Bone marrow (tissue), 2 donors: ENCODE measurements around the gene SPATA31E1.
"Not testable (repeated sequence)": the region's sequence is repeated elsewhere in the genome, so short reads cannot be mapped to it uniquely, and the experiment has no call there.

Experiments used
- DNase-seq, 2 donors: peaks; one replicate each; lab custom pipeline; 2025; lab: John Stamatoyannopoulos, UW

SPATA31E1 gene

DNA sequence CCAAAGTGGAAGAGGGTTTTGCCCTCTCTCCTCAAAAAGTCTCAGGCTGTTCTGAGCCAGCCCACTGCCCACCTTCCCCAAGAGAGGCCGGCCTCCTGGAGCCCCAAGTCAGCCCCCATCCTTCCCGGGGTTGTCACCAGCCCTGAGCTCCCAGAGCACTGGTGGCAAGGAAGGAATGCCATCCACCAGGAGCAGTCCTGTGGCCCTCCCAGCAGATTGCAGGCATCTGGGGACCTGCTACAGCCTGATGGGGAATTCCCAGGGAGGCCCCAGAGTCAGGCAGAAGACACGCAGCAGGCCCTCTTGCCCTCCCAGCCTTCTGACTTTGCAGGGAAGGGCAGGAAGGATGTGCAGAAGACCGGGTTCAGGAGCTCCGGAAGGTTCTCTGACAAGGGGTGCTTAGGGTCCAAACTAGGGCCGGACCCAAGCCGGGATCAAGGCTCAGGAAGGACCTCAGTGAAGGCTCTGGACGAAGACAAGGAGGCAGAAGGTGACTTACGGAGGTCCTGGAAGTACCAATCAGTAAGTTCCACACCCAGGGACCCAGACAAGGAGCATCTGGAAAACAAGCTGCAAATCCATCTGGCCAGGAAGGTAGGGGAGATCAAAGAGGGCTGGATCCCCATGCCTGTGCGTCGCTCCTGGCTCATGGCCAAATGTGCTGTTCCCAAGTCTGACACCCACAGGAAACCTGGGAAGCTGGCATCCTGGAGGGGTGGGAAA lies 3.7 kb downstream of the SPATA31E1 start:
- DNase-seq, result no peak

DNA sequence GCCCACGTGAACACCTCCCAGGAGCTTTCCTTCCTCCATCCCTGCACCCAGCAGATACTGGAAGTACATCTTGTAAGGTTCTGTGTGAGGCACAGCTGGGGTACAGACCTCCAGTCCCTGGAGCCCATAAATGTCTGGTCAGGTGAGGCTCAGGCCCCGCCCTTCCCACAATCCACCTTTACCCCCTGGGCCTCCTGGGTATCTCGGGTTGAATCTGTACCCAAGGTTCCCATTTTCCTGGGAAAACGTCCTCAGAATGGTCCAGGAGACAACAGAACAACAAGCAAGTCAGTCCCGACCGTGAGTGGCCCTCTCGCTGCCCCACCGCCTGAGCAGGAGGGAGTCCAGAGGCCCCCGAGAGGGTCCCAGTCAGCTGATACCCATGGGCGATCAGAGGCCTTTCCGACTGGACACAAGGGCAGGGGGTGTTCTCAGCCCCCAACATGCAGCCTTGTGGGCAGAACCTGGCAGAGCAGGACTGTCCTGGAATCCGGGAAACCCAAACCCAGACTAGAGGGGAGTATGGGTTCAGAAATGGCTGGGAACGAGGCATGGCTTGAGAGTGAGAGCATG lies 4.3 kb downstream of the SPATA31E1 start:
- no peak for DNase-seq

DNA sequence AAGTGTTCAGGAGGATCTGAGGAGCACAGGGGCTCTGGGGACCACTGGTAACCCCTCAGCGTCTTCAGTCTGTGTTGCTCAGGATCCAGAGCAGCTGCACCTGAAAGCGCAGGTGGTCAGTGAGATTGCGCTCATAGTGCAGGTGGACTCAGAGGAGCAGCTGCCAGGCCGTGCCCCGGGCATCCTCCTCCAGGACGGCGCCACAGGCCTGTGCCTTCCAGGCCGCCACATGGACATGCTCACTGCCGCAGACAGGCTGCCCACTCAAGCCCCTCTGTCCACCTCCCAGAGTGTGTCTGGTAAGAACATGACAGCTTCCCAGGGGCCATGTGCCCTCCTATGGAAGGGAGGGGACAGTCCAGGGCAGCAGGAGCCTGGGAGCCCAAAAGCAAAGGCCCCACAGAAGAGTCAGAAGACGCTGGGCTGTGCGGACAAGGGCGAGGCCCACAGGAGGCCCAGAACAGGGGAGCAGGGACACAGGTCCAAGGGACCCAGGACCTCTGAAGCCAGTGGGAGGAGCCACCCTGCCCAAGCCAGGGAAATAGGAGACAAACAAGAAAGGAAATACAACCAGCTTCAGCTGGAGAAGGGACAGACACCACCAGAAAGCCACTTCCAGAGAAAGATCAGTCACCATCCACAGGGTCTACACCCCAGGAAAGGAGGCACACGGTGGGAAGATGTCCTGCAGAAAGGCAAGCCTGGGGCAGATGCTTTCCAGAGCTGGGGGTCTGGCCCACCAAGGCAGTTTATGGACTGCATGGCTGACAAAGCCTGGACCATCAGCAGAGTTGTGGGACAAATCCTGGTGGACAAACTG lies 5.2 kb downstream of the SPATA31E1 start:
- no peak for DNase-seq

DNA sequence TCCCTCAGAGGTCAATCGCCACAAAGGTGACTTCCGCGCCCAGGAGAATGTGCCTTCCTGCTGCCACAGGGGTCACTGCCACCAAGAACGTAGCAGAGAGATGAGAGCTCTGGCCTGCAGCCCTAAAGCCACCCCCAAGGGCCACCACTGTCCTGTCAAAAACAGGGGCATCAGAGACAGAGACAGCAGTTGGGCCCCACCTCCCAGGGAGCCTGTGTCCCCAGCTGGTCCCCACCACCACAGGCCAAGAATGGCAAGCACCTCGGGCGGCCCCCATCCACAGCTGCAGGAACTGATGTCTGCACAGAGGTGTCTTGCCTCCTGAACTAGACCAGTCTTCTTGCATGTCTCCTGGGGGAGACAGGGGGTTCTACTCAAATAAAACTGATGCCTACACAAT lies 5.8 kb downstream of the SPATA31E1 start:
- no peak for DNase-seq

DNA sequence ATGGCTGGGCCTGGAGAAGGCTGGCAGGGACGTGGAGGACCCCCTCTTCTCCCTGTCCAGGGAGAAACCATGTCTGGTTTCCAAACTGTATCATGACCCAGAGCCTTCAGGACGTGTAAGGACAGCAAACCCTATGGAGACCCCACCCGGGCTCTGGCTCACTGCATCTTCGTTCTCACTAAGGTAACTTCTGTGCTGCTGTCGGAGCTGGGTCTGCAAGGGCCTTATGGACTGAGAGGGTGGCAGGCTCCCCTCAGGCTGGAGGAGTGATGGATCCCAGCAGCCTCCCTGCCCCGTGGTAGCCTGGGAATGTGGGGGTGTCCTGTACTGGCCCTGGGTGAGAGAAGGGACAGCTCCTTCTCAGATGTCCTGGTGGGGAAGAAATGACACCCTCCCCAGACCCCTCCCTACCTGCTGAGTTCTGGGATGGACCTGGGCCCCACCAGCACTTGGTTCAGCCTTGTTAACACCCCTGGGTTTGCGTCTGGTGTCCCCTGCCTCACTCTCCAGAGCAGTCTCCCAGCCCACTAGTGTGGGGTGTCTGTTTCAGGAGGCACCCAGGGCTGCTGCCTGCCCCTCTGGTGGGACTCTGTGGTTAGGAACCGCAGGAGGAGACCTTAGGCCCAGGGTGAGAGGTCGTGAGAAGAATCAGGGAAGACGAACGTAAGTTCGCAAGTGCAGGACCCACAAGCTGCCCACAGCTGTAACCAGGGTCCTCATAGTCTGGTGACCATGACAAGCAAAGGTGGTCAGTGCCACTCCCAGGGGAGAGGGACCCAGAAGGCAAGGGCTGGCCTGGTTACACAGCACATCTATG lies 6.6 kb downstream of the SPATA31E1 start:
- DNase-seq, result no peak

DNA sequence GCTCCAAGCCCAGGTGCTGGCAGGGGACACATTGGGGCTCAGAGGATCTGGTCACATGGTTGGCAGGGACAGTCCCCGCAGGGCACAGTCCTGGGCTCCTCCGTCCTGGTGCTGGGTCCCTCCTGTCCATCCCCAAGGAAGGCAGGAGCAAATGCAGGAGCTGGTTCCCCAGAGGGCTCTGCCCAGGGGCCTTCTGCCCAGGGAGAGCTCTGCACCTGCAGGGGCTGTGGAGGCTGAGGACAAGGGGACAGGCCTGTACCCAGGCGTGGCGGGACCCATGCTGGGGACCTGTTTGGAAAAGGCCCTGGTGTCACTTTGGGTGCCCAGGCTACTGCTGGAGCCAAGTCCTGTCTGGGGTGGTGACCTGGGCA lies 7.2 kb downstream of the SPATA31E1 start:
- DNase-seq, result no peak

- no peak for DNase-seq
These were observed 8.2 kb downstream of the SPATA31E1 start for GRCh38 chr9:87890837-87891236.

GRCh38 chr9:87891754-87892153 lies 9.1 kb downstream of the SPATA31E1 start:
- DNase-seq, result no peak

DNA sequence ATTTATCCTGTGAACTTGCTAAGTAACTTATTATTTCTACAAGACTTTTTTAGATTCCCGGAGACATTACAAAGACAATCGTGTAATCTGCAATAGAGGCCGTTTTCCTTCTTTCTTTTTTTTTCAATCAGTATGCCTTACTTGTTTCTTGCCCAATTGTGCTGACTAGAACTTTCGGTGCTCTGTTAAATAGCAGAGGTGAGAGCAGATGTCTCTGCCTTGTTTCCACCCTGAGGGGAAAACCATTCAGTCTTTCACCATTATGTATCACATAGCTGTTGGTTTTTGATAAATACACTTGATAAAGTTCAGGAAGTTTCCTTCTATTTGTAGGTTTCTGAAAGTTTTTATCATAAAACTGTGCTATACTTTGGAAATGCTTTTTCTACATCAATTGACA lies 10.3 kb downstream of the SPATA31E1 start:
- no peak for DNase-seq

DNA sequence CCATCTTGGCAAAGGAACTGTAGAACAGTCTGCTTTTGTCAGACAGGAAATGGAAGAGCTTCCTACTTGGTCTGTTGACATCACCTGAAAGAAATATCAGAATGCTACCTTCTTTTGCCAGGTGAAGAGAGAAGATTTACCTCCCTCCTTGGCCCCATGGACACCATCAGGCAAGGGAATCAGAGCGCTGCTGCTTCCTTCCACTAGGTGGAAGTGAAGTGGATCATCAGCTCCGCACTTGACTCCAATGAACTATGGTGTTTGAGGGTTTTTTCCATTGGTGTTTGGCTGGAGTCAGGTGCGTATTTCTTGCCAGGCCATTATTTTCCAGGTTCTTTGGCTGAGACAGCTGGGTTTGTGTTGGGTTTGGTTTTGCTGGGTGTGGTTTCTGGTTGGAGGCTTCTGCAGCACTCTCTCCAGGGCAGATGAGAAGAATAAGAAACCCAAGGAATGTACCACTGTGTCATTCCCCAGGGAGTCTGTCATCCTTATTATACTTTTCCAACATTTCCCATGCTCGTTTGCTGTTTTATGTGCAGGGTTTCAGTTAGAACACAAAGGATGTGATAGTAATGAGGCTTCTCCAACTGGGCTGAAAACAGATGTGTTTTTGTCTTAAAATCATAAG lies 12.4 kb downstream of the SPATA31E1 start:
- DNase-seq, result no peak

DNA sequence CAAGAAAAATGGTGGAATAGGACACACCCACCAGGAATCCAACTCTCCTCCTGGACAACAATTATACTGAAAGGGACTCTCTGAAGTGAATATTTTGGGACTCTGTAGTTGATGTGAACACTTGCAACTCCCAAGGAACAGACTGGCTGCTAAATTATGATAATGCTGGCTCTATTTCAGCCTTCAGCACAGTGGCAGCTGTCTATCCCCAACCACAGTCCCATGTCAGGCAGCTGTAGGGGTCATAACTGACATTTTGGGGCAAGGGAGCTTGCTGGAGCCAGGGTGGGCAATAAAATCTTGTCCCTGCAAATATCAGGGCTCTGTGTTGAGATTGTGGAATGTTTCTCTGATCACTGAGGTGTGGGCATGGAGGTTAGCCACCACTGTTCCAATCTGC lies 14.2 kb downstream of the SPATA31E1 start:
- DNase-seq, result no peak

- DNase-seq, result no peak
These were observed 15.5 kb downstream of the SPATA31E1 start for GRCh38 chr9:87898151-87898550.

DNA sequence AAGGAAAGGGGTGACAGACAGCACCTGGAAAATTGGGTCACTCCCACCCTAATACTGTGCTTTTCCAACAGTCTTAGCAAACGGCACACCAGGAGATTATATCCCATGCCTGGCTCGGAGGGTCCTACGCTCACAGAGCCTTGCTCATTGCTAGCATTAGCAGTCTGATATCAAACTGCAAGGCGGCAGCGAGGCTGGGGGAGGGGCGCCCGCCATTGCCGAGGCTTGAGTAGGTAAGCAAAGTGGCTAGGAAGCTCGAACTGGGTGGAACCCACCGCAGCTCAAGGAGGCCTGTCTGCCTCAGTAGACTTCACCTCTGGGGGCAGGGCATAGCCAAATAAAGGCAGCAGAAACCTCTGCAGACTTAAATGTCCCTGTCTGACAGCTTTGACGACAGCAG lies 19.7 kb downstream of the SPATA31E1 start:
- DNase-seq, result not testable (repeated sequence)

GRCh38 chr9:87909310-87910041 lies 26.8 kb downstream of the SPATA31E1 start:
- no peak for DNase-seq

DNA sequence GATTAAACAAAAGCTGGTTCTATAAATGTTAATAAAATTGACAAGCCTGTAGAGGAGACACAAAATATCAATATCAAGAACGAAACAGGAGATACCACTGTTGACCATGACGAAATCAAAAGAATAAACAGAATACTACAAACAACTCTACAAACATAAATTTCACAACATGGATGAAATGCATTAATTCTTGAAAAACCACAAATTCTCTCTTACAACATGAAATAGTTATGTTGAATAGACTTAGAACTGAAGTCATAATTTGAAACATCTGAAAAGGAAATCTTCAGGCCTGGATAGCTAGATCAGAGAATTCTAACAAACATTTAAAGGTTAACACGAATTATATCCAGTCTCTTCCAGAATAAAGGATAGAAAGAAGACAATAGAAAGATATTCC lies 28.1 kb downstream of the SPATA31E1 start:
- no peak for DNase-seq

- not testable (repeated sequence) for DNase-seq
These were observed 35.0 kb downstream of the SPATA31E1 start, which contains the start of gene SPATA31C1 for GRCh38 chr9:87917662-87918061. Gene SPATA31C1 (plus strand): TSS chr9:87917962.

DNA sequence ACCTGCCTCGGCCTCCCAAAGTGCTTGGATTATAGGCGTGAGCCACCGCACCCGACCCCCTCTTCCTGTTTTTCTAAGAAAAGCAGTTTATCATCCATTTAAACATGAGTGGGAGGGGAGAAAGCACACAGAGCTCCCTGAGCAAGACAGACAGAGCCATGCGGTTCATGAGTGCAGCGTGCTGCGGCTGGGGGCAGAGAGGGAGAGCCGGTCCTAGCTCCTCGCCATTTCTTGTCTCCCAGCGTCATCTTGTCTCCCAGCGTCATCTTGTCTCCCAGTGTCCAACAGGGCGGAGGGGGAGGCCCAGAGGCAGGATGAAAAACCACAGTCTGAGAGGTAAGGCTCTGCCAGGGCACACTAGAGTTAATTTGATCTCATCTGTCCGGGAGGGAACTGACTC lies 36.3 kb downstream of the SPATA31E1 start:
- DNase-seq, result not testable (repeated sequence)

GRCh38 chr9:87921561-87921960 lies 38.9 kb downstream of the SPATA31E1 start:
- not testable (repeated sequence) for DNase-seq

DNA sequence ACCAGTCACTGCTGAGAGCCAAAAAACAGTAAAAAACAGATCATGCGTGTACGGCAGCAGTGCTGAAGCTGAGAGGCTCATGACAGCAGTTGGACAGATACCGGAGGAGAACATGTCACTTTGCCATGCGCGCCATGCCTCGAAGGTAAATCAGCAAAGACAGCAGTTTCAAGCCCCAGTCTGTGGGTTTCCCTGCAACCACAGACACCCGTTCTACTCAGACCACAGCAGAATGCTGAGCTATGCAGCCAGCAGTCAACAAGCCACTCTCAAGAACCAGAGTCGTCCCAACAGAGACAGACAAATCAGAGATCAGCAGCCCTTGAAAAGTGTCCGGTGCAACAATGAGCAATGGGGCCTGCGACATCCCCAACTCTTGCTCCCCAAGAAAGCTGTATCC lies 40.3 kb downstream of the SPATA31E1 start:
- DNase-seq, result not testable (repeated sequence)

DNA sequence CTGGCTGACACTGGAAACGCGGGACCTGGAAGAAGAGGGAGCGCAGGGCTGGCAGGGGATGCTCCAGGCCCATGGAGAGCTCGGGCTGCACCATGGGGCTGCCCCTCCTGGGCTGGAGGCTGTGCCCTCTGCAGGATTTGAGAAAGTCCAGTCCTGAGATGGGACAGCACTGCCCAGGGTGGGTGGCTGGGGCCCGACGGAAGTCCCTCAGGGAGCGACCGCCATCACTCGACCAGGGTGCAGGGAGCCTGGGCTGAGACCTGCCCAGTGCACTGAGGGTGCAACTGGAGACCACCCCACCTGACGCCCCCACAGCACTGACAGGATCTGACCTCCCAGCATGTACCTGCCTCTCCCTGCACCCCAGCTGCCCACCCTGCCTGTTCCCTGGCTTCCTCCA lies 42.2 kb downstream of the SPATA31E1 start:
- not testable (repeated sequence) for DNase-seq

GRCh38 chr9:87929152-87929551 lies 46.5 kb downstream of the SPATA31E1 start:
- DNase-seq, result not testable (repeated sequence)
